Esophagus muscularis mucosa (tissue), 4 donors: ENCODE results near the gene RHOD. TPM values are rescaled to one million over a fixed set of nuclear protein-coding genes. Genes with fewer than 3 reads are reported as not detected.
A peak's percentile ranks its signal among the peaks of the same experiment; 100 is the strongest.

Experiments used
- DNase-seq: peaks from one replicate; pipeline ENCODE4 v3.0.0-alpha.2; 2017; ENCODE audit errors: extremely low spot score
- H3K27ac ChIP-seq, 4 donors: fragments of 200-600 bp; sonication (generic); replicated peaks in 1 of 4; 1 replicate in 3 of 4; 2 replicates in 1 of 4; pipeline ENCODE4 v1.5.1; 2016 to 2019; ENCODE audit warnings: mild to moderate bottlenecking in 1 of 4
- H3K27me3 ChIP-seq, 4 donors: fragments of 200-600 bp; sonication (generic); one replicate each; pipeline versions ENCODE4 v1.5.1 to v1.6.0; 2016 to 2019
- H3K36me3 ChIP-seq, 4 donors: fragments of 200-600 bp; sonication (generic); one replicate each; pipeline ENCODE4 v1.5.1; 2016 to 2019
- H3K4me1 ChIP-seq, 4 donors: fragments of 200-600 bp; sonication (generic); one replicate each; pipeline ENCODE4 v1.5.1; 2016 to 2019
- H3K4me3 ChIP-seq, 4 donors: fragments of 200-600 bp; sonication (generic); 1 replicate in 2 of 4; 2 replicates in 2 of 4; pipeline ENCODE4 v1.5.1; 2016 to 2019; ENCODE audit warnings: mild to moderate bottlenecking in 4 of 4, moderate library complexity in 1 of 4
- H3K9me3 ChIP-seq, 4 donors: fragments of 200-600 bp; sonication (generic); 1 replicate in 3 of 4; 2 replicates in 1 of 4; pipeline ENCODE4 v1.5.1; 2016 to 2019
- EP300 ChIP-seq: sonication (generic); formaldehyde crosslinking; IDR thresholded peaks from one replicate; pipeline ENCODE4 v1.6.1; 2017; ENCODE audit warnings: antibody characterized with exemption
- POLR2A ChIP-seq: fragments of 450-650 bp; IDR thresholded peaks from one replicate; pipeline ENCODE4 v1.6.1; 2017; ENCODE audit warnings: antibody characterized with exemption, moderate library complexity, mild to moderate bottlenecking, low read depth
- POLR2AphosphoS5 ChIP-seq, 2 donors: sonication (generic); formaldehyde crosslinking; IDR thresholded peaks; one replicate each; pipeline ENCODE4 v1.6.1; 2017; ENCODE audit warnings: antibody characterized with exemption in 2 of 2
- WGBS: methylation state at CpG from one replicate; pipeline ENCODE4 v1.1.5; 2018; 5-methylcytosine and 5-hydroxymethylcytosine counted together
- intact Hi-C: fragments of 100-400 bp; cut with DNase I; formaldehyde crosslinking; loops from one replicate; pipeline ENCODE4 v1.15.1; 2023
- total RNA-seq, 4 donors: library from RNA; depleted of rRNA; stranded (reverse); fragments of >200 nt; gene quantifications; one replicate each; pipeline versions ENCODE4 v1.1.0 to v1.2.1, GENCODE V29; 2016
- TF ChIP-seq, protein P1 (sequence below), 3 experiments: fragments of 200-600 bp in 2 of 3; fragments of 450-650 bp in 1 of 3; sonication (generic) in 2 of 3; IDR thresholded peaks; one replicate each; pipeline ENCODE4 v1.5.1; 2017 to 2019; ENCODE audit warnings: antibody characterized with exemption in 3 of 3, mild to moderate bottlenecking in 2 of 3, moderate library complexity in 1 of 3

RHOD gene
- total RNA-seq, 4 donors from 2014 or later: 14.4 to 34.7 (median 20.4) TPM

DNA sequence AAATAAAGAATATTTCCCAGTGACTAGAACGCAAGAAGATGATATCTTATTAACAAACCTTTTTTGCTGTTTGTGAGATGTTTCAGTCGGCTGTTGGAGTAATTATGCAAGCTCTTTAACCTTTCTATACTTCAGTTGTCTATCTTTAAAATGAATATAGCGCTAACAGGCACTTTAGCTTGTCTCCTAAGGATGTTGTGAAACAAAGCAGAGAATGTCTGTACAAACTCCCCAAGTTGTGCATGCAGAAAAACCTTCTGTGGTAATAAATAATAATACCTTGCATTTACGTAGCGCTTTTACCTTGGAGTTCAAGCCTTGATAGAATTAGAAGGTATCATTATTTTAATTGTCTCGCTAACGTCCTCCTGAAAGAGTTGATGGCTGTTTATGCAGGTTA is 60.5 kb downstream of the RHOD start:
- 77% methylated on average over 7 of the region's 7 CpGs for WGBS
- no peak for DNase-seq
- H3K36me3 ChIP-seq: no peaks in the 10 kb centered on the region
- no peaks in the 10 kb centered on the region for H3K9me3 ChIP-seq
- H3K27me3 ChIP-seq: no peaks in the 10 kb centered on the region
- peak overlapping the region; percentile 93 to 99 (median 99) for H3K27ac ChIP-seq
- intact Hi-C loops: loop anchor here (5.0 kb wide), 1 partner anchor 125 kb away; no protein-coding TSS in a partner anchor
- peak overlapping the region in 2 of 4 donors; percentile 97 to 99 for H3K4me3 ChIP-seq
- H3K4me1 ChIP-seq: peaks cover 14 to 33% (median 22%) of the 10 kb centered on the region in 4 donors
- TF ChIP-seq, protein P1, sequence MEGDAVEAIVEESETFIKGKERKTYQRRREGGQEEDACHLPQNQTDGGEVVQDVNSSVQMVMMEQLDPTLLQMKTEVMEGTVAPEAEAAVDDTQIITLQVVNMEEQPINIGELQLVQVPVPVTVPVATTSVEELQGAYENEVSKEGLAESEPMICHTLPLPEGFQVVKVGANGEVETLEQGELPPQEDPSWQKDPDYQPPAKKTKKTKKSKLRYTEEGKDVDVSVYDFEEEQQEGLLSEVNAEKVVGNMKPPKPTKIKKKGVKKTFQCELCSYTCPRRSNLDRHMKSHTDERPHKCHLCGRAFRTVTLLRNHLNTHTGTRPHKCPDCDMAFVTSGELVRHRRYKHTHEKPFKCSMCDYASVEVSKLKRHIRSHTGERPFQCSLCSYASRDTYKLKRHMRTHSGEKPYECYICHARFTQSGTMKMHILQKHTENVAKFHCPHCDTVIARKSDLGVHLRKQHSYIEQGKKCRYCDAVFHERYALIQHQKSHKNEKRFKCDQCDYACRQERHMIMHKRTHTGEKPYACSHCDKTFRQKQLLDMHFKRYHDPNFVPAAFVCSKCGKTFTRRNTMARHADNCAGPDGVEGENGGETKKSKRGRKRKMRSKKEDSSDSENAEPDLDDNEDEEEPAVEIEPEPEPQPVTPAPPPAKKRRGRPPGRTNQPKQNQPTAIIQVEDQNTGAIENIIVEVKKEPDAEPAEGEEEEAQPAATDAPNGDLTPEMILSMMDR (IDR thresholded peaks at IDR 0.05): no peak

DNA sequence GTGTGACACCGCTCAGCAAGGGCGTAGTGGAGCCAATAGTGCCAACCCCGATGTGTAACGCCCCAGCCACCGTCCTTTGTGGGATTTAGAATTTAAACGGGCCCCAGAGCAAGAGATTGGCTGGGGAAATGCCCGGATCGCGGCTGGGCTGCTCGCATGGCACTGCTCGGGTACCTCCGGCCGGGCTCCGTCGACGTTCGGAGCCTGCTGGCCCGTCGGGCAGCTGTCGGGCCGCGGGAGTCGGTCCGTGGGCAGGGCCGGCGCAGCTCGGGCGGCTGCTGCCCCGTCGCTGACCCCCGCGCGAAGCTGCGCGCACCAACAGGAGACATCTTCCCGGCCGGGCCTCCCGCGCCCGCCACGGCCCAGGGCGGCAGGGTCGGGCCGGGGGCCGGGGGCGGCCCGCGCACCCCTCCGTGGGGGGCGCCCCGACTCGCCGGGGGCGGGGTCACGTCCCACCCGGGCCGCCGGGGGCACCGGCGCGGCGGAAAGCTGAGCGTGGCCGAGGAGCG is 61.1 kb downstream of the RHOD start:
- Histone ChIP-seq H3K4me1 (peaks cover 17 to 39% (median 27%) of the 10 kb centered on the region in 4 donors), H3K27ac (peak overlapping the region; percentile 93 to 99 (median 99)), H3K36me3 (no peaks in the 10 kb centered on the region), H3K9me3 (no peaks in the 10 kb centered on the region), H3K27me3 (no peaks in the 10 kb centered on the region), H3K4me3 (peak overlapping the region; percentile 94 to 100 (median 98))
- intact Hi-C loops: loop anchor here (5.0 kb wide), 1 partner anchor 125 kb away; no protein-coding TSS in a partner anchor
- WGBS: 33% methylated on average over 9 of the region's 65 CpGs
- DNase-seq: no peak
- TF ChIP-seq, protein P1 (IDR thresholded peaks at IDR 0.05): no peak
- TF ChIP-seq POLR2A (no peak), POLR2AphosphoS5 (IDR thresholded peaks at IDR 0.05) (no peak), EP300 (no peak)

GRCh38 chr11:67118181-67118766 is 61.6 kb downstream of the RHOD start:
- Histone ChIP-seq H3K27me3 (no peaks in the 10 kb centered on the region), H3K9me3 (no peaks in the 10 kb centered on the region), H3K4me3 (peak overlapping the region; percentile 94 to 100 (median 98)), H3K4me1 (peaks cover 22 to 44% (median 32%) of the 10 kb centered on the region in 4 donors), H3K27ac (peak overlapping the region; percentile 93 to 99 (median 99)), H3K36me3 (no peaks in the 10 kb centered on the region)
- 0% methylated on average over 1 of the region's 59 CpGs for WGBS
- TF ChIP-seq, protein P1 (IDR thresholded peaks at IDR 0.05): no peak
- TF ChIP-seq POLR2AphosphoS5 (IDR thresholded peaks at IDR 0.05): no peak
- no peak for DNase-seq
- intact Hi-C loops: loop anchor here (5.0 kb wide), 1 partner anchor 124 kb away; no protein-coding TSS in a partner anchor

DNA sequence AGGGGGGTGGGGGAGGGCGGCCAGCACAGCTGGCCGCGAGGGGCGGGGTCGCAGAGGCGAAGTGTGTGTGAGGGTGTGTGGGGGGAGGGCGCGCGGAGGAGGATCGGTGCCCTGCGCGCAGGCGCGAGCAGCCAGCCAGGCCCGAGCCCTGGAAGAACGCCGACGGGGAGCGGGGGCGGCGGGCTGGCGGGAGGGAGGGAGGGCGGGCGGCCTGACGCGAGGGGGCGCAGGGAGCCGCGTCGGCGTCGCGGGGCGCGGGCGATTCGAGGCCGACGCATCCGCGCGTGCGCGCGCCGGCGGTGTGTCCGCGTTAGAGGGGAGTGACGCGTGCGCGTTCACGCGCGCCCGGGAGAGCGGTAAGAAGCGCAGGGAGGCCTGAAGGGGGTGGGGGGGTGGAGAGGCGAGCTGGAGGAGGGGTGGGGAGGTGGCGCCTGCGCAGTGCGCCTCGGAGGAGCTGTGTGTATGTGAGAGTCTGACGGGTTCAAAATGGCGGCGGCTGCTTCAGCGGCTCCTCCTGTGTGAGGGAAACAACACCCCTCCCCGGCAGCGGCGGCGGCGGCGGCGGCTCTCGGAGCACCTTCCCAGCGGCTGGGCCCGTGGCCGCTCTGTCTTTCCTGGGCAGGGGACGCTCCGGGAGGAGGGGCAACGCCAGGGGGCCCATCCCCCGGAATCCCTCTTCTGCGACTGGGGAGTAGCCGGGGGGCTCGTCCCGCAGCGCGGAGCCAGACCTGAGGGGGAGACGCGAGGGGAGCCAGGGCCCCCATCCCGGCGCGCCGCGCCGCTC is 62.3 kb downstream of the RHOD start, which contains the start of gene KDM2A:
KDM2A (plus strand) TSS at position 463 of the 784 bp plus-strand sequence. CDS start 2,054 bp downstream, outside the sequence.
- intact Hi-C loops: loop anchor here (5.0 kb wide), 1 partner anchor 123 kb away; no protein-coding TSS in a partner anchor
- H3K36me3 ChIP-seq: no peaks in the 10 kb centered on the region
- peak within 1 kb of the TSS; percentile 99 for H3K27ac ChIP-seq
- H3K4me3 ChIP-seq: peak within 1 kb of the TSS; percentile 94 to 100 (median 98)
- H3K4me1 ChIP-seq: peaks cover 27 to 51% (median 40%) of the 10 kb centered on the region in 4 donors
- no peaks in the 10 kb centered on the region for H3K27me3 ChIP-seq
- H3K9me3 ChIP-seq: no peaks in the 10 kb centered on the region
- TF ChIP-seq EP300 (no peak), POLR2A (no peak), POLR2AphosphoS5 (IDR thresholded peaks at IDR 0.05) (peak; percentile 54 to 77)
- TF ChIP-seq, protein P1 (IDR thresholded peaks at IDR 0.05): peak in 2 of 3 experiments; percentile 31 to 50
- peak; percentile 100 for DNase-seq
- WGBS: 1% methylated on average over 17 of the region's 97 CpGs
